ENCODE measurements around the gene MEI1. TPM values are rescaled to one million over a fixed set of nuclear protein-coding genes. Genes with fewer than 3 reads are reported as not detected.

MEI1 gene, protein sequence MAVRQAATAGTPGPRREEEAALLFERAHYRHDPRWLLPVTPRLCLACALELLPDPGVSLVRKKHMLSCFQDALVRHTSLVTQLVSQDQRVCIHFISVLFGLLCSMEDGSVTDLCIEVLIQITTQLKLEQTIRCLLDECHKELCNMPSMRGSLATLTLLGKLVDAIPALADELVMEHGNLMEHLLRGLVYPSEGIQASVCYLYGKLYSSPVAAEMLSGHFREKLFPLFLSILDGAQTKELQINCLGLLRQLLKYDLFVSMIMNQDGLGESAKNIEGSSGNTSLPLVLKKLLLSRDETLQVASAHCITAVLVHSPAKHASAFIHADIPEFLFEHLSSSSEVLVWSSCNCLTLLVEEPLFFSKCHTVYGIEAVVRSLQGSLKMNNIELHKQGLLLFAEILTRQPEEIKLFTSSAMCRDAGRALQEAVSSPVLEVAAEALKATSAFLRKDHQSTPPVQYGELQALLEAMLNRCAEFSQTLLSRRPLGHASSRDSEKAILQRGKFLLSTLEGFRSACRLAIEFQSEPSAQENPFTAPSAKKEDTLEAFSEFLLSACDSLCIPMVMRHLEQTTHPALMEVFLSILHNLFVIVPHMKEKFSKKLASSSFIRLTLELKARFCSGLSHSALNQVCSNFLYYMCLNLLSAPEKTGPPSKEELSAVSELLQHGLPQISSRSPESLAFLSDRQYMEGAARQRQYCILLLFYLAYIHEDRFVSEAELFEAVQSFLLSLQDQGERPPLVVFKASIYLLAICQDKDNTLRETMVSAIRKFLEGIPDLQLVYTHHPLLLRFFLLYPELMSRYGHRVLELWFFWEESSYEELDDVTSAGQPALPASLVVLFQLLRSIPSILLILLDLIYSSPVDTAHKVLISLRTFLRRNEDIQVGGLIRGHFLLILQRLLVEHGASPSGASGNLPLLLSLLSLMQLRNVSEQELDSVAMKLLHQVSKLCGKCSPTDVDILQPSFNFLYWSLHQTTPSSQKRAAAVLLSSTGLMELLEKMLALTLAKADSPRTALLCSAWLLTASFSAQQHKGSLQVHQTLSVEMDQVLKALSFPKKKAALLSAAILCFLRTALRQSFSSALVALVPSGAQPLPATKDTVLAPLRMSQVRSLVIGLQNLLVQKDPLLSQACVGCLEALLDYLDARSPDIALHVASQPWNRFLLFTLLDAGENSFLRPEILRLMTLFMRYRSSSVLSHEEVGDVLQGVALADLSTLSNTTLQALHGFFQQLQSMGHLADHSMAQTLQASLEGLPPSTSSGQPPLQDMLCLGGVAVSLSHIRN
- 0.08 and 0.32 TPM in 2 replicates for polyA plus RNA-seq (2013)

DNA sequence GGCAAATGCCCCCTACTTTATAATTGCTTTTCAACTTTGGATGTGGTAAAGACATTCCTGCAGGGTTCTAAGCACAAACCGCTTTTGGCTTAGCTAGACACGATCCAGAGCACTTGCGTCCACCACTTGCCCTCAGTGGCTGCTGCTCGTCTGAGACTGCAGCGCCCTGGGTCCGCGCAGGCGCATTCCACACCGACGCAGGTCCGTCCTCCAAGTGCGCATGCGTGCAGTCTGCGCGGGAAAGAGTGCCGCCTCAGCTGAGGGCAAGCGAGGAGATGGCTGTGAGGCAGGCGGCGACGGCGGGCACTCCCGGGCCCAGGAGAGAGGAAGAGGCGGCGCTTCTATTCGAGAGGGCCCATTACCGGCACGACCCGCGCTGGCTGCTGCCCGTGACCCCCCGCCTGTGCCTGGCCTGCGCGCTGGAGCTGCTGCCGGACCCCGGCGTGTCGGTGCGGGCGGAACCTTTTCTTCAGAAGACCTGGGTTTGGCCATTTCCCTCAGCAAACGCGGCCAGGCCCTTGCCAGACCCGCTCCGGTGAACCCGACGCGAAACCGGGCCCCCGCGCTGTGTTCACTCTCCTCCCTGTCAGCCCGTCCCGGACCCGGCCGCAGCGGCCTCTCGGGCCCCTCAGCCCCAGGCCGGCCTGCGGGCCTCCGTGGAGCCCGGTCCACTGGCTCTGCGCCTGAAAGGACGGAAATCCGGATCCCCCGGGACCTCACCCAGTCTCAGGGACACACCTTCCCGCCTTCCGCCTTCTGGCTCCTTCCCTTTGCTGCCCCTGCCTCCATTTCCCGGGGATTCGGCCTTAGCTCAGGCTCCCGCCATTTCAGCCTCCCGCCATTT is at the start of gene MEI1:
MEI1 (plus strand) TSS at position 240 of the 844 bp plus-strand sequence; CDS start at position 276, 36 bp downstream.
- H2BK12ac ChIP-seq (ENCODE audit: low read length) = no peak within 1 kb of the TSS
- H2AK5ac ChIP-seq (ENCODE audit: low read length) = no peak within 1 kb of the TSS
- peaks cover 2% of the 10 kb centered on the region for H3K9me3 ChIP-seq (ENCODE audit: insufficient read depth, low read depth, low read length)
- no peak within 1 kb of the TSS for H2AFZ ChIP-seq (ENCODE audit: insufficient read depth, low read length, poor library complexity)
- H3K4me2 ChIP-seq (ENCODE audit: low read length) = no peak within 1 kb of the TSS
- no peak within 1 kb of the TSS for H4K12ac ChIP-seq (ENCODE audit: low read depth, low read length)
- H4K91ac ChIP-seq (ENCODE audit: low read depth, low read length) = no peak within 1 kb of the TSS
- H4K8ac ChIP-seq (ENCODE audit: low read depth, low read length) = no peak within 1 kb of the TSS
- H3K23ac ChIP-seq (ENCODE audit: low read length) = no peak within 1 kb of the TSS
- DNase-seq = peak; percentile 85 to 96
- H3K36me3 ChIP-seq (ENCODE audit: control insufficient read depth in 1 of 2, insufficient read depth in 2 of 2, low read length in 2 of 2) = no peaks in the 10 kb centered on the region
- H3K79me2 ChIP-seq (ENCODE audit: control insufficient read depth, insufficient read depth, low read length, poor library complexity) = no peaks in the 10 kb centered on the region
- H3K4ac ChIP-seq (ENCODE audit: low read depth, low read length) = no peak within 1 kb of the TSS
- no peak within 1 kb of the TSS for H3K14ac ChIP-seq (ENCODE audit: low read length)
- H3K18ac ChIP-seq (ENCODE audit: low read length) = no peak within 1 kb of the TSS
- no peak within 1 kb of the TSS for H3K9ac ChIP-seq (ENCODE audit: low read length)
- no peak within 1 kb of the TSS for H2BK120ac ChIP-seq (ENCODE audit: insufficient read depth, low read length, poor library complexity)
- peaks cover 3% of the 10 kb centered on the region in 2 experiments for H3K4me1 ChIP-seq (ENCODE audit: control insufficient read depth in 1 of 2, insufficient read depth in 2 of 2, low read length in 2 of 2)
- H3K79me1 ChIP-seq (ENCODE audit: low read length) = peaks cover 2% of the 10 kb centered on the region
- no peak within 1 kb of the TSS for H2BK5ac ChIP-seq (ENCODE audit: low read depth, low read length, poor library complexity)
- no peaks in the 10 kb centered on the region for H3K27me3 ChIP-seq (ENCODE audit: insufficient read depth, low read length)
- H3K27ac ChIP-seq (ENCODE audit: low read depth, low read length) = no peak within 1 kb of the TSS
- peak within 1 kb of the TSS; percentile 23 for H3K4me3 ChIP-seq (ENCODE audit: low read depth, low read length)
- WGBS (ENCODE audit: extremely low coverage, insufficient coverage, insufficient read length) = no CpG with 5 or more reads among the region's 69 CpGs

DNA sequence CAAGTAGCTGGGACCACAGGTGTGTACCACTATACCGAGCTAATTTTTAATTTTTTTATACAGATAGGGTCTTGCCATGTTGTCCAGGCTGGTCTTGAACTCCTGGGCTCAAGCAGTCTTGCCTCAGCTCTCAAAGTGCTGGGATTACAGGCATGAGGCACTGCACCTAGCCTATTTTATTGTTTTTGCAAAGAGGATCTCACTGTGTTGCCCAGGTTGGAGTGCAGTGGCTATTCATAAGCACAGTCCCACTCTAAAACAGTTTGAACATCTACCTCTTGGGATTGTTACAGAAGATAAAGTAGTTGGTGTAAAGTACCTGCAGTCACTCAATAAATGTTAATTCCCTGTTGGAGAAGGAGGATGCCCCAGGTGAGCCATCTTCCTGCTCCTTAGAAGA is 49.1 kb upstream of the MEI1 start:
- no peaks in the 10 kb centered on the region for H3K9me3 ChIP-seq (ENCODE audit: insufficient read depth, low read depth, low read length)
- no peak overlapping the region for H3K4me3 ChIP-seq (ENCODE audit: low read depth, low read length)
- no peak overlapping the region for H3K9ac ChIP-seq (ENCODE audit: low read length)
- H4K91ac ChIP-seq (ENCODE audit: low read depth, low read length) = no peak overlapping the region
- no peak overlapping the region for H2AFZ ChIP-seq (ENCODE audit: insufficient read depth, low read length, poor library complexity)
- H3K23ac ChIP-seq (ENCODE audit: low read length) = no peak overlapping the region
- no peak overlapping the region for H3K14ac ChIP-seq (ENCODE audit: low read length)
- no CpG with 5 or more reads among the region's 1 CpG for WGBS (ENCODE audit: extremely low coverage, insufficient coverage, insufficient read length)
- no peaks in the 10 kb centered on the region for H3K4me1 ChIP-seq (ENCODE audit: control insufficient read depth in 1 of 2, insufficient read depth in 2 of 2, low read length in 2 of 2)
- no peaks in the 10 kb centered on the region for H3K27me3 ChIP-seq (ENCODE audit: insufficient read depth, low read length)
- no peak overlapping the region for H2BK120ac ChIP-seq (ENCODE audit: insufficient read depth, low read length, poor library complexity)
- H3K4ac ChIP-seq (ENCODE audit: low read depth, low read length) = no peak overlapping the region
- H3K79me1 ChIP-seq (ENCODE audit: low read length) = no peaks in the 10 kb centered on the region
- peaks cover 55 to 76% of the 10 kb centered on the region in 2 experiments for H3K36me3 ChIP-seq (ENCODE audit: control insufficient read depth in 1 of 2, insufficient read depth in 2 of 2, low read length in 2 of 2)
- no peak overlapping the region for H2AK5ac ChIP-seq (ENCODE audit: low read length)
- no peak overlapping the region for H2BK12ac ChIP-seq (ENCODE audit: low read length)
- no peak overlapping the region for H3K27ac ChIP-seq (ENCODE audit: low read depth, low read length)
- no peak overlapping the region for H4K8ac ChIP-seq (ENCODE audit: low read depth, low read length)
- no peak overlapping the region for H2BK5ac ChIP-seq (ENCODE audit: low read depth, low read length, poor library complexity)
- H4K12ac ChIP-seq (ENCODE audit: low read depth, low read length) = no peak overlapping the region
- no peak for DNase-seq
- no peak overlapping the region for H3K18ac ChIP-seq (ENCODE audit: low read length)
- no peak overlapping the region for H3K4me2 ChIP-seq (ENCODE audit: low read length)
- no peaks in the 10 kb centered on the region for H3K79me2 ChIP-seq (ENCODE audit: control insufficient read depth, insufficient read depth, low read length, poor library complexity)

DNA sequence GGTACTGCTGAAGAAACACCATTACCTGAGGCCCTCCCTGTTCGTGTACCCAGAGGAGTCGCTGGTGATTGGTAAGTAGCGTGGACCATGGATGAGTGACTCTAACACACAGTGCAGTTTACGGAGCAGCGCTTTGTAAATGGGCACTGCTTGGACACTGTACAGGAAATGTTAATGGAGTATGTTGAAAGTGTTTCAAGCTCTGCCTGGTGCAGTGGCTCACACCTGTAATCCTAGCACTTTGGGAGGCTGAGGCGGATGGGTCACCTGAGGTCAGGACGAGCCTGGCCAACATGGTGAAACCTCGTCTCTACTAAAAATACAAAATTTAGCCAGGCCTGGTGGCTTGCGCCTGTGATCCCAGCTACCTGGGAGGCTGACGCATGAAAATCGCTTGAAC is 48.5 kb upstream of the MEI1 start:
- H3K4ac ChIP-seq (ENCODE audit: low read depth, low read length) = no peak overlapping the region
- H2BK120ac ChIP-seq (ENCODE audit: insufficient read depth, low read length, poor library complexity) = no peak overlapping the region
- no peaks in the 10 kb centered on the region for H3K79me2 ChIP-seq (ENCODE audit: control insufficient read depth, insufficient read depth, low read length, poor library complexity)
- H3K79me1 ChIP-seq (ENCODE audit: low read length) = no peaks in the 10 kb centered on the region
- H4K12ac ChIP-seq (ENCODE audit: low read depth, low read length) = no peak overlapping the region
- no peak overlapping the region for H3K27ac ChIP-seq (ENCODE audit: low read depth, low read length)
- H3K36me3 ChIP-seq (ENCODE audit: control insufficient read depth in 1 of 2, insufficient read depth in 2 of 2, low read length in 2 of 2) = peaks cover 56 to 73% of the 10 kb centered on the region in 2 experiments
- H2BK5ac ChIP-seq (ENCODE audit: low read depth, low read length, poor library complexity) = no peak overlapping the region
- no peak overlapping the region for H4K91ac ChIP-seq (ENCODE audit: low read depth, low read length)
- no peak overlapping the region for H3K23ac ChIP-seq (ENCODE audit: low read length)
- H3K9me3 ChIP-seq (ENCODE audit: insufficient read depth, low read depth, low read length) = no peaks in the 10 kb centered on the region
- no peaks in the 10 kb centered on the region for H3K27me3 ChIP-seq (ENCODE audit: insufficient read depth, low read length)
- no peaks in the 10 kb centered on the region for H3K4me1 ChIP-seq (ENCODE audit: control insufficient read depth in 1 of 2, insufficient read depth in 2 of 2, low read length in 2 of 2)
- no peak overlapping the region for H2BK12ac ChIP-seq (ENCODE audit: low read length)
- no peak overlapping the region for H3K18ac ChIP-seq (ENCODE audit: low read length)
- no peak overlapping the region for H3K14ac ChIP-seq (ENCODE audit: low read length)
- no peak overlapping the region for H2AFZ ChIP-seq (ENCODE audit: insufficient read depth, low read length, poor library complexity)
- H3K4me3 ChIP-seq (ENCODE audit: low read depth, low read length) = no peak overlapping the region
- no peak for DNase-seq
- H4K8ac ChIP-seq (ENCODE audit: low read depth, low read length) = no peak overlapping the region
- no CpG with 5 or more reads among the region's 11 CpGs for WGBS (ENCODE audit: extremely low coverage, insufficient coverage, insufficient read length)
- H2AK5ac ChIP-seq (ENCODE audit: low read length) = no peak overlapping the region
- H3K4me2 ChIP-seq (ENCODE audit: low read length) = no peak overlapping the region
- no peak overlapping the region for H3K9ac ChIP-seq (ENCODE audit: low read length)
